Measurements from ENCODE around the gene PFKFB3.

The PFKFB3 gene

DNA sequence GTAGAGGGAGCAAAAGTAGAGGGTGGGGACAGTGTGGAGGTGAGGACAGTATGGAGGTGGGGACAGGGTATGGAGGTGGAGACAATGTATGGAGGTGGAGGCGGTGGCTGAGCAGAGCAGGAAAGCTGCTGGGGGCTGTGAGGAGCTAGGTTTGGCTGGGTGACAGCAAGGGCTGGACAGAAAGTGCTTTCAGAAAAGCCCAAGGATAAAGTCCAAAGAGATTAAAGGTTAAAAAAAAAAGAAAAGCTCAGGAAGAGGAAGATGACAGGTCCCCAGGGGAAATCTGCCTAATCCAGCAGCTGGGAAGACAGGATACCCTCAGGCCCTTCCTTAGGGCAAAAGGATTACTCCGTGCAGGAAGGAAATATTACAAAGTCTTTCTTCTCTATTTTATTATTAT lies 32.1 kb upstream of the PFKFB3 start:
- TF ChIP-seq, protein P1, sequence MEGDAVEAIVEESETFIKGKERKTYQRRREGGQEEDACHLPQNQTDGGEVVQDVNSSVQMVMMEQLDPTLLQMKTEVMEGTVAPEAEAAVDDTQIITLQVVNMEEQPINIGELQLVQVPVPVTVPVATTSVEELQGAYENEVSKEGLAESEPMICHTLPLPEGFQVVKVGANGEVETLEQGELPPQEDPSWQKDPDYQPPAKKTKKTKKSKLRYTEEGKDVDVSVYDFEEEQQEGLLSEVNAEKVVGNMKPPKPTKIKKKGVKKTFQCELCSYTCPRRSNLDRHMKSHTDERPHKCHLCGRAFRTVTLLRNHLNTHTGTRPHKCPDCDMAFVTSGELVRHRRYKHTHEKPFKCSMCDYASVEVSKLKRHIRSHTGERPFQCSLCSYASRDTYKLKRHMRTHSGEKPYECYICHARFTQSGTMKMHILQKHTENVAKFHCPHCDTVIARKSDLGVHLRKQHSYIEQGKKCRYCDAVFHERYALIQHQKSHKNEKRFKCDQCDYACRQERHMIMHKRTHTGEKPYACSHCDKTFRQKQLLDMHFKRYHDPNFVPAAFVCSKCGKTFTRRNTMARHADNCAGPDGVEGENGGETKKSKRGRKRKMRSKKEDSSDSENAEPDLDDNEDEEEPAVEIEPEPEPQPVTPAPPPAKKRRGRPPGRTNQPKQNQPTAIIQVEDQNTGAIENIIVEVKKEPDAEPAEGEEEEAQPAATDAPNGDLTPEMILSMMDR (conservative IDR thresholded peaks at IDR 0.05; ENCODE audit: low read depth), result no peak
- ChIA-PET POLR2A (ENCODE audit: low non-redundant PET) (no interaction called here), CTCF (no interaction called here)

DNA sequence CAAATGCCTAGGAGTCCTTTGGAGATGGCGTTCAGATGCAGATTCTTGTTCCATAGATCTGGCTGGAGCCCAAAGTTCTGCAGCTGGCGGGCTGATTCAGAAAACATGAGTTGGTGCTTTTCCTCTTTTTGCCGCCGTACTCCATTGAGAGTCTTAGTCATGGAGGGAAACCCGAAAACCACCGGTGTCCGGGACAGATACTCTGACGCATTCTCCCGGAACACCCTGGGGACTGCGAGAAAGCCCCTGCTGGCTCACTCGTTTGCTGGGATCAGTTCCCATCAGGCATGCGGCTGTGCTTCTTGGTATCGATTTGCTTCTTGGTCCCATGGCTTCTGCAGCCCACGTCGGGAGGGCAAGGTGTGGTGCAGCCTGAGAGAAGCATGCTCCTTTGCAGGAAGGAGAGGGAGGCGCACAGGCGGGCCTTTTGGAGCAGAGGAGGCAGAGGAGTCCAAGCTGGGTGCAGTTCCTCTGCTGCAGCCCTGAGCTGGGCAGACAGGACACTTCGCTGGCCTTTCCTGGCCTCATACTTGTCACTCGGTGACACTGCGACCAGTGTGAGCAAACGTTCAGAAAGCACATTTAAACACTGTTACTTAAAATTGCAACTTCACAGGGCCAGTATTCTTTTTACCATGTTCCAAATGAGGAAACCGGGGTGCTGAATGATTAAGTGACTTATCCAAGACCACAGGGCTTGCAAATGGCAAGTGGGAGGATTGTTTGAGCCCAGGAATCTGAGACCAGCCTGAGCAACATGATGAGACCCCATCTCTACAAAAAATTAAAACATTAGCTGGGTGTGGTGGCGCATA lies 30.6 kb upstream of the PFKFB3 start:
- ChIA-PET CTCF (no interaction called here), POLR2A (ENCODE audit: low non-redundant PET) (no interaction called here)
- H3K27ac ChIP-seq, result peak overlapping the region; percentile 1; the same call in 1 of the 2 replicates
- TF ChIP-seq, protein P1 (conservative IDR thresholded peaks at IDR 0.05; ENCODE audit: low read depth), result no peak
- no peak for DNase-seq (ENCODE audit: low spot score)

More for the DNA sequence above, 32.1 kb upstream of the PFKFB3 start:
- no peak overlapping the region for H3K27ac ChIP-seq
- DNase-seq (ENCODE audit: low spot score), result no peak

DNA sequence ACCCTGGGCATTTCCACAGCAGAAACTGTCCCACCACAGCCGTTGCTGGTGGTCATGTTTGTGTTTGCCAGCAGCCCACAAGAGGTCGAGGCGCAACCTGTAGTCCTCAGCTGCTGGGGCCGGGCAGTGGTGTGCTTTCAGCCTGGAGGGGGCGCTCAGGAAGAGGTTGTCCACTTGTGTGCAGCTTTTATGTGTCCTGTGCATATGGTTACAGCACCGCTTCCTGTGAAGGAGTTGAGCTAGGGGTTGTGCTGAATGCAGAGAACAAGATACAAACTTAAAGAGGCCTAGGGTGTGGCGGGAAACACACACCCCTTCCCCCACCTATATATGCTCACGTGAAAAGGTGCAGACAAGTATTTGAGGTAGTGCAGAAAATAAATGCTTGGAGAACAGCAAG lies 29.5 kb upstream of the PFKFB3 start:
- TF ChIP-seq, protein P1 (conservative IDR thresholded peaks at IDR 0.05; ENCODE audit: low read depth), result no peak
- H3K27ac ChIP-seq, result peak overlapping the region; percentile 10; the same call in 1 of the 2 replicates
- DNase-seq (ENCODE audit: low spot score), result no peak
- ChIA-PET CTCF (interaction anchor here (0.6 kb wide), 1 partner anchor 69 kb away, joined by 8 read pairs; no protein-coding TSS in a partner anchor), POLR2A (ENCODE audit: low non-redundant PET) (no interaction called here)

DNA sequence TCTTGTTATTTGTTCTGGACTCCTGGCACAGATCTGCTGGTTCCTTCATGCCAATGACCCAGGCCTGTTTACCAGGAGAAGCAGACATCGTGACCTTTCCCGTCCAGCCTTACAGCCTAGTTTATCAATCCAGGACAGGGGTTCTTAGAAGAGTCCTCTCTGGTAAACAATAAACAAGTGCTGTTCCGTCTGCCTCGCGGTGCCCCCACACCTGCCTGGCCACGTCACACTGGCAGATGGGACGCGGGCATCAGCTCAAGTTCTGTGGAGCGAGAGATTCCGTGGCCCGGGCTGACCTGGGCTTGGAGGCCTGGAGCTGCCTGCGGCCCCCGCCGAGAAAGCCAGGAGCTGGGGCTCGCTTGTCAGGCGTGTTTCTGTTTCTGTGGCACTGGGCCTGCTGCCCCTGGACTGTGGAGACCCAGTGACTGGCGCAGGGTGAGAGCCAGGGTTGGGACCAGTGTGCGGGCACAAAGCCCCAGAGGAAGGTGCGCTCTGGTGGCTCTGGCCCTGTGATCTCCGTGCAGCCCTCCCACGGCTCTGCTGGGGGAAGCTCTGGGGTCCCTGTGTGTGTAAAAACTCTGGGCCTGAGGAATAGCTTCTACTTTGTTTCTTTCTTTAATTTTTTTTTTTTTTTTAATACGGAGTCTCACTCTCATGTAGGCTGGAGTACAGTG lies 28.4 kb upstream of the PFKFB3 start:
- ChIA-PET CTCF (interaction anchor here (0.6 kb wide), 1 partner anchor 45 kb away, joined by 3 read pairs; no protein-coding TSS in a partner anchor), POLR2A (ENCODE audit: low non-redundant PET) (interaction anchor here (0.6 kb wide), 1 partner anchor 11 kb away, joined by 3 read pairs; no protein-coding TSS in a partner anchor)
- H3K27ac ChIP-seq, result no peak overlapping the region
- DNase-seq (ENCODE audit: low spot score), result no peak
- TF ChIP-seq, protein P1 (conservative IDR thresholded peaks at IDR 0.05; ENCODE audit: low read depth), result no peak

DNA sequence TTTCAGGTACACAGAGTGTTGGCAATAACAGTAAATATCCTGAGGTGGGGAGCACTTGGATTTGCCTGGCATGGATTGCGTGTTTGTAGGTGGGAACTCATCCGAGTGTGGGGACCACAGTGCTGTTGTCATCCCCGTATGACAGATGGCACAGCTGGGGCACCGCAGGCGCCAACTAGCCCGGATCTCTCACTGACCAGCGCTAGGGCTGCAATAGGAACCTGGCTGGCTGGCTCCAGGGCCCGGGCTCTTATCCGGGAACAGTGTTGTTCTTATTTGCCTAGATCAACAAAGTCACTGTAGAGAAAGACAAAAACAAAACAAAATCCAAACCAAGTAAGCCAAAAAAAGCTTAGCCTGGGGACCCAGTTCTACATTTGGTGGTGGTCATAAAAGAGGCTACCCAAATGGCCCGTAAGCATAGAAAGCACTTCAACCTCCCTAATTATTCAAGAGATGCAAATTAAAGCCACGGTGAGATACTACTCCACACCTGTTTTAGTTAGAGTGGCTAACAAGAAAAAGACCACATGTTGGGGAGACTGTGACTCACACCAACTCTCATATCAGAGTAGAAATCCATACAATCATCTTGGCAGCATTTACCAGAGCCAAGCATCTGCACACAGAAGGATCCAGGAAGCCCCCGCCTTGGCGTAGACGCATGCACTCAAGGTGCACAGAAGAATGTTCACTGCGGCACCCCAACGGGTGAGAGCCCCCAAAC lies 27.2 kb upstream of the PFKFB3 start:
- H3K27ac ChIP-seq, result peak overlapping the region; percentile 66; the same call in 1 of the 2 replicates
- TF ChIP-seq, protein P1 (conservative IDR thresholded peaks at IDR 0.05; ENCODE audit: low read depth), result no peak
- no peak for DNase-seq (ENCODE audit: low spot score)
- POLR2A ChIA-PET (ENCODE audit: low non-redundant PET), result no interaction called here
- CTCF ChIA-PET, result no interaction called here

DNA sequence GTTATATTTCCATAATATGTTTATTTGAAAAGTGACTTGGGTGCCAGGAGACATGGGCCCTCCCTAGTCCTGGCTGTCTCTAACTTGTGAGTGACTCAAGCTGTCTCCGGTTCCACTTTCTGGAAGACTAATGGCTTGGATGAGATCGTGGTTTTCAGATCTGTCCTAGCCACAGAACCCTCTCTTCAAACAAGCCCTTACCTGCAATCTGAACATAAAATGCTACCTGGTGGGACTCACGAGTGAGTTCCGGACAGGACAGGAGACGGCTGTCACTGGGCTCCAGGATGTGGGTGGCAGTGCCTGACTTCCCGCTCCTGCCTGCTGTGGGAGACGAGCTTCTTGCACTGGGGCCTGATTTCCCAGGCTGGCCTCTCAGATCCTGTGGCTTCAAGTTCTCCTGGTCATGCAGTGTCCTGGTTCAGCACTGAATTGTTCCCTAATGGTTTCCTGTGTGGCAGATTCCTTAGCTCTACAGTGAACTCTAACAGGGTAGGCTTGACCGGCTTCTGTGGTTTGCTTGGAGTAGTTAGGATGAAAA lies 26.0 kb upstream of the PFKFB3 start:
- TF ChIP-seq, protein P1 (conservative IDR thresholded peaks at IDR 0.05; ENCODE audit: low read depth), result no peak

More for the DNA sequence above, 26.0 kb upstream of the PFKFB3 start:
- ChIA-PET POLR2A (ENCODE audit: low non-redundant PET) (no interaction called here), CTCF (interaction anchor here (0.6 to 1.0 kb wide), 2 partner anchors 225 to 241 kb away, joined by 3 to 5 read pairs; no protein-coding TSS in a partner anchor)
- DNase-seq (ENCODE audit: low spot score), result no peak
- peak overlapping the region; percentile 66 for H3K27ac ChIP-seq
